MM.1S (cell line): ENCODE data around the gene DHRSX.
"Not testable (repeated sequence)": the region's sequence is repeated elsewhere in the genome, so short reads cannot be mapped to it uniquely, and the experiment has no call there.

Experiments
- EZH2 ChIP-seq: fragments of 300-600 bp; sonication (generic); optimal IDR thresholded peaks from 2 replicates; pipeline ENCODE3; 2017; ENCODE audit warnings: low read depth, mild to moderate bottlenecking, antibody characterized with exemption, low read length, mixed read lengths
- EZH2phosphoT487 ChIP-seq: fragments of 300-600 bp; sonication (generic); IDR thresholded peaks from 2 replicates; pipeline ENCODE4 v1.6.1; 2018; ENCODE audit warnings: antibody characterized with exemption, low read length
- TF ChIP-seq, protein P1 (sequence below): fragments of 300-600 bp; sonication (generic); IDR thresholded peaks from 2 replicates; pipeline ENCODE4 v1.5.1; 2016; ENCODE audit warnings: antibody characterized with exemption, low read length, mixed read lengths

DNA sequence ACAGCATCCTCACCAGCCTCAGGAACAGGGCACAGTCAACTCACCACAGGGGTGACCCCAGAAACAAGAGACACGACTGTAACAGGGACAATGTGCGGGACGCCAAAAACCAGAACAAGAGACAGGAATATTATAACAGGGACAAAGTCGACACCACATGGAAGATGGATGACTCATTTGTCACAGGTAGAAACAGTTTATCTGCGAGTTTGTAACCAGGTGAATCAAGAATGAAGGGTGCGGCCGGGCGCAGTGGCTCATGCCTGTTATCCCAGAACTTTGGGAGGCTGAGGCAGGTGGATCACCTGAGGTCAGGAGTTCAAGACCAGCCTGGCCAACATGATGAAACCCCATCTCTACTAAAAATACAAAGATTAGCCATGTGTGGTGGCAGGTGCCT lies 44.7 kb downstream of the DHRSX start:
- TF ChIP-seq, protein P1, sequence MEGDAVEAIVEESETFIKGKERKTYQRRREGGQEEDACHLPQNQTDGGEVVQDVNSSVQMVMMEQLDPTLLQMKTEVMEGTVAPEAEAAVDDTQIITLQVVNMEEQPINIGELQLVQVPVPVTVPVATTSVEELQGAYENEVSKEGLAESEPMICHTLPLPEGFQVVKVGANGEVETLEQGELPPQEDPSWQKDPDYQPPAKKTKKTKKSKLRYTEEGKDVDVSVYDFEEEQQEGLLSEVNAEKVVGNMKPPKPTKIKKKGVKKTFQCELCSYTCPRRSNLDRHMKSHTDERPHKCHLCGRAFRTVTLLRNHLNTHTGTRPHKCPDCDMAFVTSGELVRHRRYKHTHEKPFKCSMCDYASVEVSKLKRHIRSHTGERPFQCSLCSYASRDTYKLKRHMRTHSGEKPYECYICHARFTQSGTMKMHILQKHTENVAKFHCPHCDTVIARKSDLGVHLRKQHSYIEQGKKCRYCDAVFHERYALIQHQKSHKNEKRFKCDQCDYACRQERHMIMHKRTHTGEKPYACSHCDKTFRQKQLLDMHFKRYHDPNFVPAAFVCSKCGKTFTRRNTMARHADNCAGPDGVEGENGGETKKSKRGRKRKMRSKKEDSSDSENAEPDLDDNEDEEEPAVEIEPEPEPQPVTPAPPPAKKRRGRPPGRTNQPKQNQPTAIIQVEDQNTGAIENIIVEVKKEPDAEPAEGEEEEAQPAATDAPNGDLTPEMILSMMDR = not testable (repeated sequence)
- TF ChIP-seq EZH2, EZH2phosphoT487: not testable (repeated sequence)
